HEK293 (cell line): Measurements from ENCODE around the gene SMNDC1.

Experiments
- CTCF ChIA-PET: fragments of 350-600 bp; formaldehyde crosslinking; extraction: SDS; loops from one replicate; lab custom pipeline; 2021; ENCODE audit warnings: antibody characterized with exemption; lab: Yijun Ruan, JAX
- POLR2A ChIA-PET: fragments of 300-600 bp; formaldehyde crosslinking; extraction: SDS; loops from one replicate; lab custom pipeline; 2020; ENCODE audit warnings: antibody characterized with exemption, inconsistent platforms; lab: Yijun Ruan, JAX
- H3K27ac ChIP-seq: fragments of 200-500 bp; sonication (Bioruptor generic); 2 replicates; pipeline ENCODE4 v1.5.1; 2014; ENCODE audit warnings: low read depth, low read length, control low read depth, inconsistent platforms; ENCODE audit errors: extremely low read depth
- H3K36me3 ChIP-seq, 2 experiments: fragments of 200-500 bp in 1 of 2; sonication (Bioruptor generic) in 1 of 2; 1 replicate in 1 of 2; 2 replicates in 1 of 2; pipeline ENCODE4 v1.5.1; 2014 to 2017; ENCODE audit warnings: inconsistent platforms in 2 of 2, low read length in 2 of 2; ENCODE audit not compliant: control insufficient read depth in 2 of 2, insufficient read depth in 1 of 2
- H3K4me1 ChIP-seq: fragments of 200-500 bp; sonication (Bioruptor generic); 2 replicates; pipeline ENCODE4 v1.5.1; 2014; ENCODE audit warnings: mild to moderate bottlenecking, low read length, inconsistent platforms; ENCODE audit not compliant: control insufficient read depth, insufficient read depth
- H3K4me3 ChIP-seq: 2 replicates; pipeline ENCODE4 v1.5.1; 2011; ENCODE audit warnings: low read depth, mild to moderate bottlenecking, control low read depth, low read length, moderate library complexity
- H3K9me3 ChIP-seq: fragments of 200-500 bp; sonication (Bioruptor generic); 2 replicates; pipeline ENCODE4 v1.5.1; 2014; ENCODE audit warnings: low read depth, low read length, inconsistent platforms; ENCODE audit not compliant: control insufficient read depth, insufficient read depth
- FEZF1 ChIP-seq: fragments of 450-650 bp; formaldehyde crosslinking; IDR thresholded peaks from 2 replicates; pipeline ENCODE4 v1.5.1; 2016; ENCODE audit warnings: missing biosample characterization, missing genetic modification characterization
- GLI2 ChIP-seq: fragments of 450-650 bp; formaldehyde crosslinking; IDR thresholded peaks from 2 replicates; pipeline ENCODE4; 2017; ENCODE audit warnings: missing biosample characterization, missing genetic modification characterization, low read depth, borderline replicate concordance
- GLIS1 ChIP-seq: fragments of 450-650 bp; formaldehyde crosslinking; IDR thresholded peaks from 2 replicates; pipeline ENCODE4 v1.5.1; 2016; ENCODE audit warnings: missing biosample characterization, missing genetic modification characterization
- KLF1 ChIP-seq: fragments of 450-650 bp; formaldehyde crosslinking; IDR thresholded peaks from 2 replicates; pipeline ENCODE4 v1.5.1; 2016; ENCODE audit warnings: missing biosample characterization, missing genetic modification characterization
- PATZ1 ChIP-seq: fragments of 450-650 bp; formaldehyde crosslinking; IDR thresholded peaks from 2 replicates; pipeline ENCODE4 v1.5.1; 2016; ENCODE audit warnings: missing biosample characterization, missing genetic modification characterization
- PRDM1 ChIP-seq: fragments of 450-650 bp; formaldehyde crosslinking; IDR thresholded peaks from 2 replicates; pipeline ENCODE4; 2016; ENCODE audit warnings: missing biosample characterization, missing genetic modification characterization
- SETDB1 ChIP-seq: IDR thresholded peaks from one replicate; pipeline ENCODE4 v1.6.1; 2017; ENCODE audit warnings: mild to moderate bottlenecking, low read length, moderate library complexity, mixed read lengths; ENCODE audit not compliant: insufficient read length
- TCF7L2 ChIP-seq: IDR thresholded peaks from 2 replicates; pipeline ENCODE4 v1.6.1; 2011; ENCODE audit warnings: low read depth, mild to moderate bottlenecking, inconsistent platforms, low read length, moderate library complexity, borderline replicate concordance
- WT1 ChIP-seq: fragments of 450-650 bp; formaldehyde crosslinking; IDR thresholded peaks from 2 replicates; pipeline ENCODE4 v1.5.1; 2016; ENCODE audit warnings: missing biosample characterization, missing genetic modification characterization
- ZBTB26 ChIP-seq: fragments of 450-650 bp; formaldehyde crosslinking; optimal IDR thresholded peaks from 2 replicates; pipeline ENCODE3; 2016; ENCODE audit warnings: missing biosample characterization, mild to moderate bottlenecking, missing genetic modification characterization
- ZBTB49 ChIP-seq: fragments of 450-650 bp; formaldehyde crosslinking; IDR thresholded peaks from 2 replicates; pipeline ENCODE4 v1.5.1; 2016; ENCODE audit warnings: missing biosample characterization, missing genetic modification characterization, low read depth
- ZEB2 ChIP-seq: fragments of 450-650 bp; formaldehyde crosslinking; IDR thresholded peaks from 2 replicates; pipeline ENCODE4 v1.5.1; 2016; ENCODE audit warnings: missing biosample characterization, missing genetic modification characterization
- ZFHX2 ChIP-seq: fragments of 450-650 bp; formaldehyde crosslinking; conservative IDR thresholded peaks from 2 replicates; pipeline ENCODE4 v1.5.1; 2016; ENCODE audit warnings: missing biosample characterization, missing genetic modification characterization
- ZIC2 ChIP-seq: fragments of 450-650 bp; formaldehyde crosslinking; IDR thresholded peaks from 2 replicates; pipeline ENCODE4 v1.5.1; 2016; ENCODE audit warnings: missing biosample characterization, missing genetic modification characterization
- ZNF112 ChIP-seq: fragments of 450-650 bp; formaldehyde crosslinking; IDR thresholded peaks from 2 replicates; pipeline ENCODE4 v1.5.0; 2017; ENCODE audit warnings: missing biosample characterization, missing genetic modification characterization
- ZNF354C ChIP-seq: fragments of 450-650 bp; formaldehyde crosslinking; IDR thresholded peaks from 2 replicates; pipeline ENCODE4 v1.5.1; 2016; ENCODE audit warnings: missing biosample characterization, missing genetic modification characterization, low read depth, borderline replicate concordance
- ZNF48 ChIP-seq: fragments of 450-650 bp; formaldehyde crosslinking; IDR thresholded peaks from 2 replicates; pipeline ENCODE4 v1.5.1; 2016; ENCODE audit warnings: missing biosample characterization, missing genetic modification characterization
- ZNF510 ChIP-seq: fragments of 450-650 bp; formaldehyde crosslinking; IDR thresholded peaks from 2 replicates; pipeline ENCODE4 v1.5.1; 2018; ENCODE audit warnings: mild to moderate bottlenecking, missing genetic modification characterization, missing biosample characterization; ENCODE audit not compliant: insufficient replicate concordance
- ZNF521 ChIP-seq: fragments of 450-650 bp; formaldehyde crosslinking; IDR thresholded peaks from 2 replicates; pipeline ENCODE4 v1.5.1; 2017; ENCODE audit warnings: missing biosample characterization, mild to moderate bottlenecking, missing genetic modification characterization
- ZNF555 ChIP-seq: fragments of 450-650 bp; formaldehyde crosslinking; conservative IDR thresholded peaks from 2 replicates; pipeline ENCODE4 v1.5.1; 2017; ENCODE audit warnings: missing biosample characterization, mild to moderate bottlenecking, missing genetic modification characterization, inconsistent platforms
- ZNF560 ChIP-seq: fragments of 450-650 bp; formaldehyde crosslinking; IDR thresholded peaks from 2 replicates; pipeline ENCODE4 v1.5.1; 2017; ENCODE audit warnings: missing biosample characterization, missing genetic modification characterization, borderline replicate concordance
- ZNF623 ChIP-seq: fragments of 450-650 bp; formaldehyde crosslinking; IDR thresholded peaks from 2 replicates; pipeline ENCODE4 v1.5.1; 2016; ENCODE audit warnings: missing biosample characterization, missing genetic modification characterization
- ZNF645 ChIP-seq: fragments of 450-650 bp; formaldehyde crosslinking; IDR thresholded peaks from 2 replicates; pipeline ENCODE4; 2016; ENCODE audit warnings: missing biosample characterization, missing genetic modification characterization
- ZNF660 ChIP-seq: fragments of 450-650 bp; IDR thresholded peaks from 2 replicates; pipeline ENCODE4 v1.5.1; 2018; ENCODE audit warnings: missing biosample characterization, mild to moderate bottlenecking, missing genetic modification characterization
- ZNF747 ChIP-seq: fragments of 450-650 bp; formaldehyde crosslinking; IDR thresholded peaks from 2 replicates; pipeline ENCODE4 v1.5.1; 2016; ENCODE audit warnings: missing biosample characterization, missing genetic modification characterization
- ZNF791 ChIP-seq: fragments of 450-650 bp; formaldehyde crosslinking; IDR thresholded peaks from 2 replicates; pipeline ENCODE4 v1.5.1; 2016; ENCODE audit warnings: missing biosample characterization, missing genetic modification characterization
- TF ChIP-seq, protein P1 (sequence below): IDR thresholded peaks from 2 replicates; pipeline ENCODE4 v1.6.1; 2011; ENCODE audit warnings: mild to moderate bottlenecking, low read depth, low read length, borderline replicate concordance

The SMNDC1 gene

GRCh38 chr10:110337401-110337800, 32.7 kb upstream of the SMNDC1 start:
- H3K36me3 ChIP-seq, result no peaks in the 10 kb centered on the region
- no peak for TF ChIP-seq GLI2 (tag by site-specific recombination)
- TF ChIP-seq ZFHX2, result no peak
- no peak for TF ChIP-seq ZBTB26
- TF ChIP-seq ZNF112 (tag by site-specific recombination), result no peak
- TF ChIP-seq ZNF645 (tag by site-specific recombination), result no peak
- TF ChIP-seq, all 188 proteins: peak for 0
- POLR2A ChIA-PET, result no interaction called here
- CTCF ChIA-PET, result interaction anchor here (0.9 to 1.7 kb wide), 3 partner anchors 10 to 16 kb away, joined by 3 to 7 read pairs (median 4); no protein-coding TSS in a partner anchor
- Histone ChIP-seq H3K4me3 (no peak overlapping the region), H3K27ac (no peak overlapping the region), H3K9me3 (no peaks in the 10 kb centered on the region), H3K4me1 (peaks cover 3% of the 10 kb centered on the region; the same call in 1 of the 2 replicates)

DNA sequence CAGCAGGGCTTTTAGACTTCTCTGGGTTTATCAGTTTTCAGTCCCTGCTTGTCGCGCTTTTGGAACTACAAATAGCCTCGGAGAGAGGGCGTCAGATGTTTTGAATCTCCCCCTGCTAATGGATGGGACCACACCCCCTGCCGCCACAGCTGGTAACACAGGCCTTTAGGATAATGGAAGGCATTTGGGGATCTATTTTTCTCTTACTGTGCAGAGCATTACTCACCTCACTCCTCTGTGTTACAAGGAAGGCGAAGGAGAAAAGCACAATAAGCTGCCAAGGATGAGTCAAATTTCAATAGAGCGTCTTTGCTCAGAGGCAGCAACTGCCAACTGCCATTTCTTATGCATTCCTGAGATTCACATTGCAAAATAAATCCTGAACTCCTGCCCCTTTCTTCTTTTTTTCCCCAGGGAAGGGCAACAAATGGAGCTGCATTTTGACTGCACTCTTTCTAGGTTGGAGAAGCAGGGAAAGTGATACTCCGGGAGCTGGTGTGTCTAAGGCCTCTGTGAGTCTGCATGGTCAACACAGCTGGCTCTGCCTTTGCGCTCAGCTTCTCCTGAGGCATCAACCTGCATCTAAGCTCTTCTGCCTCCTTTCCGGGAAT, 31.5 kb upstream of the SMNDC1 start:
- peaks cover 3% of the 10 kb centered on the region; the same call in 1 of the 2 replicates for H3K4me1 ChIP-seq
- no peaks in the 10 kb centered on the region for H3K36me3 ChIP-seq
- H3K4me3 ChIP-seq, result no peak overlapping the region
- H3K27ac ChIP-seq, result no peak overlapping the region
- ChIA-PET POLR2A (interaction anchor here (1.2 kb wide), 1 partner anchor 17 kb away, joined by 3 read pairs; no protein-coding TSS in a partner anchor), CTCF (interaction anchor here (0.6 to 1.6 kb wide), 8 partner anchors 11 to 789 kb away, joined by 3 to 7 read pairs (median 4); no protein-coding TSS in a partner anchor)
- H3K9me3 ChIP-seq, result no peaks in the 10 kb centered on the region
- peak; percentile 44; the same call in 1 of the 2 replicates for TF ChIP-seq KLF1 (tag by site-specific recombination)
- TF ChIP-seq WT1 (tag by site-specific recombination), result no peak
- no peak for TF ChIP-seq PATZ1
- no peak for TF ChIP-seq TCF7L2
- peak; percentile 78; the same call in 1 of the 2 replicates for TF ChIP-seq GLIS1
- no peak for TF ChIP-seq ZNF510 (tag by site-specific recombination)
- no peak for TF ChIP-seq ZNF747
- no peak for TF ChIP-seq ZNF48 (tag by site-specific recombination)
- TF ChIP-seq ZNF560 (tag by site-specific recombination), result no peak
- peak; percentile 82 for TF ChIP-seq ZIC2
- TF ChIP-seq, protein P1, sequence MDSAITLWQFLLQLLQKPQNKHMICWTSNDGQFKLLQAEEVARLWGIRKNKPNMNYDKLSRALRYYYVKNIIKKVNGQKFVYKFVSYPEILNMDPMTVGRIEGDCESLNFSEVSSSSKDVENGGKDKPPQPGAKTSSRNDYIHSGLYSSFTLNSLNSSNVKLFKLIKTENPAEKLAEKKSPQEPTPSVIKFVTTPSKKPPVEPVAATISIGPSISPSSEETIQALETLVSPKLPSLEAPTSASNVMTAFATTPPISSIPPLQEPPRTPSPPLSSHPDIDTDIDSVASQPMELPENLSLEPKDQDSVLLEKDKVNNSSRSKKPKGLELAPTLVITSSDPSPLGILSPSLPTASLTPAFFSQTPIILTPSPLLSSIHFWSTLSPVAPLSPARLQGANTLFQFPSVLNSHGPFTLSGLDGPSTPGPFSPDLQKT, result no peak
- TF ChIP-seq ZEB2, result no peak
- TF ChIP-seq PRDM1 (tag by site-specific recombination), result 0 out of 2 replicates have a peak, but pooled peaks have one; percentile 15
- no peak for TF ChIP-seq ZNF555 (tag by site-specific recombination)
- no peak for TF ChIP-seq ZNF791
- TF ChIP-seq ZBTB49 (tag by site-specific recombination), result no peak
- no peak for TF ChIP-seq ZNF521
- 0 out of 2 replicates have a peak, but pooled peaks have one; percentile 20 for TF ChIP-seq FEZF1 (tag by site-specific recombination)
- TF ChIP-seq ZNF623, result no peak
- TF ChIP-seq SETDB1, result no peak
- no peak for TF ChIP-seq ZNF354C
- TF ChIP-seq ZNF660 (tag by site-specific recombination), result 0 out of 2 replicates have a peak, but pooled peaks have one; percentile 31
